GM13977 (cell line): ENCODE measurements around the gene IQCE.

Experiments used
- DNase-seq: peaks from one replicate; pipeline ENCODE4 v3.0.0; 2012; ENCODE audit warnings: low spot score
- CTCF ChIP-seq: IDR thresholded peaks from 2 replicates; pipeline ENCODE4 v1.5.1; 2012; ENCODE audit warnings: mild to moderate bottlenecking, control low read depth; ENCODE audit not compliant: insufficient read depth; ENCODE audit errors: extremely low read depth, missing control alignments
- in situ Hi-C: fragments of 300-500 bp; cut with MboI; formaldehyde crosslinking; loops from one replicate; pipeline ENCODE4 v1.12.0; 2022; ENCODE audit warnings: low sequenced_read_pairs, low pct_unique_long_range_greater_than_20kb, mixed read lengths, inconsistent platforms; ENCODE audit not compliant: unreplicated experiment

Gene IQCE

GRCh38 chr7:2601065-2601464 lies 42.3 kb downstream of the IQCE start:
- DNase-seq: no peak
- in situ Hi-C loops: no loop called here
- no peak for TF ChIP-seq CTCF

- TF ChIP-seq CTCF: no peak
- DNase-seq: no peak
- in situ Hi-C loops: no loop called here
Measured at GRCh38 chr7:2601907-2602306, 43.1 kb downstream of the IQCE start.

- in situ Hi-C loops: no loop called here
- TF ChIP-seq CTCF: no peak
Measured at GRCh38 chr7:2602406-2603043, 43.7 kb downstream of the IQCE start.

GRCh38 chr7:2603044-2603965 lies 44.5 kb downstream of the IQCE start:
- no peak for DNase-seq
- TF ChIP-seq CTCF: no peak
- in situ Hi-C loops: no loop called here

More at GRCh38 chr7:2602406-2603043, 43.7 kb downstream of the IQCE start:
- DNase-seq: no peak

GRCh38 chr7:2604608-2605174 lies 45.9 kb downstream of the IQCE start:
- in situ Hi-C loops: no loop called here
- TF ChIP-seq CTCF: no peak
- no peak for DNase-seq

GRCh38 chr7:2605608-2606538 lies 47.1 kb downstream of the IQCE start:
- no peak for TF ChIP-seq CTCF
- DNase-seq: no peak
- in situ Hi-C loops: no loop called here
